Body of pancreas (tissue), 4 donors: Measurements from ENCODE around the gene SREBF2.

ENCODE experiments used
- CTCF ChIP-seq, 7 experiments: fragments of 450-650 bp in 4 of 7; fragments of 200-600 bp in 3 of 7; sonication (generic) in 3 of 7; IDR thresholded peaks; one replicate each; pipeline ENCODE4 v1.5.1; 2016 to 2019; ENCODE audit warnings: antibody characterized with exemption in 7 of 7
- POLR2A ChIP-seq, 3 donors: fragments of 450-650 bp; IDR thresholded peaks; one replicate each; pipeline ENCODE4 v1.6.1; 2016; ENCODE audit warnings: antibody characterized with exemption in 3 of 3, mild to moderate bottlenecking in 2 of 3

GRCh38 chr22:41913040-41913719, 80.3 kb downstream of the SREBF2 start:
- no peak for TF ChIP-seq POLR2A (IDR thresholded peaks at IDR 0.05)
- no peak for TF ChIP-seq CTCF (IDR thresholded peaks at IDR 0.05)
